ENCODE measurements around the gene SMTN.

GRCh38 chr22:31049815-31050420 lies 31.2 kb upstream of the SMTN start:
- TF ChIP-seq CTCF (IDR thresholded peaks at IDR 0.05) (no peak), POLR2A (IDR thresholded peaks at IDR 0.05) (no peak)

Measured in breast epithelium (tissue), 3 donors.